NCI-H1092 treated with DMSO at 0.1 percent for 48 hours (cell line): ENCODE data around the gene TMSB10.
"Not testable (repeated sequence)": the region's sequence is repeated elsewhere in the genome, so short reads cannot be mapped to it uniquely, and the experiment has no call there.

Source experiments
- DNase-seq: peaks from one replicate; lab custom pipeline; 2025; lab: John Stamatoyannopoulos, UW

TMSB10 gene

DNA sequence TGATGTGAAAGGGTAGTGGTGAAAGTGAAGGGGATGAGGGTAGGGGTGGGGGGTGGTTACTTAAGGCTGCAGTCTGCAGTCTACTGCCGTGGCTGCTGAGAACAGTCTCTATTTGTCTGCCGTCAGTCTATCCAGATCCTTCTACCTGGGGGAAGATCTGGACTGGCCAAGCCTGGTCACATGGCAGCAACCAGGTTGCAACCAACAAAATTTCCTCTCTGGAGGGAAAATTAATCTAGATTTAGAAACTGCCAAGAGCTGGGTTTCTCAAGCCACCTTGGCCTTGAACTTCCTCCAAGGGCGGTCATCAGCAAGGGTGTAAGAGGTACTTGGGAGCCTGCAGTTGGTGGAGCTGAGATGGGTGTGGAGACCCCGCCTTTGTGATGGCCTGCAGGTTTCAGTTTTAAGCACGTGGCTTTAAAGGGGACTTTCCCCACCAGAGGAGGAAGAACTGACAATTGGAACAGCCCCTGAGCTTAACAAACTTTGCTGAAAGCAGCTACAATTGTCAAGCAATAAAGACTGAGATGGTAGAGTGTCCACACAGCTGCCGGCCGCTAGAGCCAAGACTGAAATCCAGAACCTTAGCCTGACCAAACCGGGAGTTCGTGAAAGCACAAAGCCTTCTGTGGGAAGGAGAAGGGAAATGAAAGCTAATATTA, 34.1 kb downstream of the TMSB10 start:
- DNase-seq, result no peak

DNA sequence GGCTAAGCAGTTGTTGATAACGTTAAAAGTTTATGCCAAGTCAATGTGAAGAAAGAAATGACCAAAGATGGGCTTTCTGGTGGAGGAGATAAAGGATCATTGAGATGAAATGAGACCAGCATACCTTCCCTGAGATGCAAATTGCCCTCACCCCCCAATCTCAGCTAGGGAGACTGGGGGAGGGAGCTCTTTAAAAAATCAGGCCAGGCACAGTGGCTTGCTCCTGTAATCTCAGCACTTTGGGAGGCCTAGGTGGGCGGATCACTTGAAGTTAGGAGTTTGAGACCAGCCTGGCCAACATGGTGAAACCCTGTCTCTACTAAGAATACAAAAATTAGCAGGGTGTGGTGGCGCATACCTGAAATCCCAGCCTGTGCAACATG, 34.6 kb downstream of the TMSB10 start:
- DNase-seq, result no peak

DNA sequence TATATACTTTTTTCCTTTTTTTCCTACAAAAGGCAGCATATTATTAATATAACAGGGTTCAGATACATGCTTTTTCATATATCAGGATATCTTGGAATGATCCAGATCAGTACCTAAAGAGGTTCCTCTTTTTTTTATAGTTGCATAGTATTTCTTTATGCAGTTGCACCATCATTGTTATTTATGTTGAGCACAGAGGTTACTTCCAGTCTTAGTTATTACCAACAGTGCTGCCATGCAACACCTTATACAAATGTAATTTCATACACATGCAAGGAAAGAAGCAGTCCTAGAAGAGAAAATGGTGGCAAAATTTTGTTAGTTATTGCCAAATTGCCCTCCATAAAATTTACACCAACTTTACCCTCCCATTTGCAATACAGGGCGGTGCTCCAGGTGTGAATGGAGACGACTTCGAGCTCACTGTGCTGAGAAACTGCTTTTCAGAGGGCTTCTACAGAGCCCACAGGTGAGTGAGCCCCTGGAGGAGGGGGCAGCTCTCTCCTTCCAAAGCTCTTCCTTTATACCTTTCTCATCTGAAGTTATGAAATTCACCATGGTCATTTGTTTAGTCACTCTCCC, 35.5 kb downstream of the TMSB10 start:
- no peak for DNase-seq

DNA sequence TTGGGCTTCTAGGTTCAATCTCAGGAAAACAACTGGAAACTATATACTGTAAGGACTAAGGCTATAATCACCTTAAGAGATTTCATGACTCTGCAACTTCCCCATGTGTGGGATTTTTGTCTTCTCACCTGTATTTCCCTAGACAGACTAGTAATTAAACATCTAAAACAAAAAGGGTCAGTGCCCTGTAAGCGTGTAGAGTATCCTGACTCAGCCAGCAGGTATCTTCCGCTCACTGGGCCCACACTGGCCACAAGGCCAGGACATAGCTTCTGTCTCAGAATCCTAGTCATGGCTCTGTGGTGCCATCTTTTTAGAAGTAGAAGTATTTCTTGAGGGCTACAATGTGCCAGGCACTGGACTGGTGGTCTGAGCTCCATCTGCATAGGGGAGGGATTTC, 36.7 kb downstream of the TMSB10 start:
- no peak for DNase-seq

DNA sequence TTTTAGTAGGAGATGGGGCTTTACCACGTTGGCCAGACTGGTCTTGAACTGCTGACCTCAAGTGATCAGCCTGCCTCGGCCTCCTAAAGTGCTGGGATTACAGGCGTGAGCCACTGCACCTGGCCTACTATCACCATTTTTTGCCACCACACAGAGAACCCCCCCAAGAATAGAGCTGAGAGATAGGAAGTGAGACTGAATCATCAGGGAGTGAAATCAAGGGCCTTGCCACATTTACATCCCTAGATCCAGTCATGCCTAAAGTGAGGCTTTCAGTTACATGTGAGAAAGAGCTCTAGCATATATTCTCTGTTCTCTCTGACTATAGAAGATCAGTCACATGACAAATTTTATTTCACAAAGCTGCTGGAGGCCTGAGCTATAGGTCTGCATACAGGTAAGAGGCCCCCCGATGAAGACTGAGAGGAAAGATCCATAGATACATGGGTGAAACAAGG, 37.5 kb downstream of the TMSB10 start:
- no peak for DNase-seq

DNA sequence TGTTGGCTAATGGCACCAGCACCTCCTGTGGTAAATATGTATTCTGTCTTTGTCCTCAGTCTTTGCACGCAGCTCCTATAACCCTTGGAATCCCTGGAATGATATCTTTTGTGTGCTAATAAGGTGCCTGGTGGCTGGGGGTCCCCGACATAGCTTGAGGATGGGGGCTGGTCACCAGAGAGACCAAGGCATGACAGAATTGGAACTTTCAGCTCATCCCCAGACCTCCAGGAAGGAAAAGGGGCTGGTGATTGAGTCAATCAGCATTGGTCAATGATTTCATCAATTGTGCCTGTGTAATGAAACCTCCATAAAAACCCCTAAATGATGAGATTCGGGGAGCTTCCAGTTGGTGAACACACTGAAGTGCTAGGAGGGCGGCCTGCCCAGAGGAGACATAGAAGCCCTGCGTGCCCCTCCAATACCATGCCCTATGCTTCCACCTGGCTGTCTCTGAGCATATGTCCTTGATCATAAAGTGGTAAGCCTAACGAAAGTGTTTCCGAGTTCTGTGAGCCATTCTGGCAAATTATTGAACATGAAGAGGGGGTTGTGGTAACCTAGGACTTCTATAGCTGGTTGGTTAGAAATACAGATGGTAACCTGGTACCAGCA, 38.9 kb downstream of the TMSB10 start:
- no peak for DNase-seq

DNA sequence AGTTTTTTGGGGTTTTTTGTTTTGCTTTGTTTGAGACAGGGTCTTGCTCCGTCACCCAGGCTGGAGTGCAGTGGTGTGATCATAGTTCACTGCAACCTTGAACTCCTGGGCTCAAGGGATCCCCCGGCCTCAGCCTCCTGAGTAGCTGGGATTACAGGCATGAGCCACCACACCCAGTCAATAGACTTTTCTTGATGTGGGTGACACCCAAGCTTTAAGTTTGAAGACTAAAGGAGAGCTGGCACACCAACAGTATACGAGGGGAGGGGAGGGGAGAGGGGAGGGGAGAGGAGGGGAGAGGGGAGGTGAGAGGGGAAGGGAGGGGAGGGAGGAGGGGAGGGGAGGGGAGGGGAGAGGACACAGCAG, 40.4 kb downstream of the TMSB10 start:
- DNase-seq, result not testable (repeated sequence)

DNA sequence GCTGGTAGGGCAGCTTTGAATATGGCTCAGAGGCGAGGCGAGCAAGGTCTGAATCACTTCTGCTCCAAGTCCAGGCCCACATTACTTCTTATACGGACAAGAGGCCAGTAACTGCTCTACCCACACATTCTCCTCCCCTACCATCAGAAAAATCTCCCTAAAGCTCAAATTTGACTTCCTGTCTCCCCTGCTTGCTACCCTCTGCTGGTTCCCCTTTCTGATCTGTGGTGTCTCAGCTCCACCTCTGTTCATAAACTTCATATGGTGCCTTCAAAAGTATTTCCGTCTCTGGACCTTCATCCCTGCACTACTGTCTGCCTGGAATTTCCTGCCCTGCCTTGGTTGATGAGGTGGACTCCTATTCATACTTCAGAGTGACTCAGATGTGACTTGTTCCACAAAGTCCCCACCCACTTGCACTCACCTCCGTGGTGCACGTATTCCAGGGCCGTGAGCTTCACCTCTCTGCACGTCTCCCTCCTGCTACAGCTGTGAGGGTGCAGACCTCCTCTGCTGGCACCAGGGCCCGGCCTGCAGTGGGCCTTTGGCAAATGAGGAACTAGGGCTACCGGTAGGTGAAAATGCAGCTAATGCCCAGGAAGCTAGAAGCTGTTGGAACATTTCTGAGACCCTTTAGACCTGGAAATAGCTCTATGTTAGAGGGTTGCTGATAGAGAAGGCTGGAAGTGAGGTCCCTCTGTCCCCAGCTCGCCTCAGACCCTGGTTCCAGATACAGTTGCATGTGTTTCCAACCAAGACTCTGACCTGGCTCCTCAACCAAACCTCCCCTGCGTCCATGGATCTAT, 41.0 kb downstream of the TMSB10 start:
- no peak for DNase-seq

DNA sequence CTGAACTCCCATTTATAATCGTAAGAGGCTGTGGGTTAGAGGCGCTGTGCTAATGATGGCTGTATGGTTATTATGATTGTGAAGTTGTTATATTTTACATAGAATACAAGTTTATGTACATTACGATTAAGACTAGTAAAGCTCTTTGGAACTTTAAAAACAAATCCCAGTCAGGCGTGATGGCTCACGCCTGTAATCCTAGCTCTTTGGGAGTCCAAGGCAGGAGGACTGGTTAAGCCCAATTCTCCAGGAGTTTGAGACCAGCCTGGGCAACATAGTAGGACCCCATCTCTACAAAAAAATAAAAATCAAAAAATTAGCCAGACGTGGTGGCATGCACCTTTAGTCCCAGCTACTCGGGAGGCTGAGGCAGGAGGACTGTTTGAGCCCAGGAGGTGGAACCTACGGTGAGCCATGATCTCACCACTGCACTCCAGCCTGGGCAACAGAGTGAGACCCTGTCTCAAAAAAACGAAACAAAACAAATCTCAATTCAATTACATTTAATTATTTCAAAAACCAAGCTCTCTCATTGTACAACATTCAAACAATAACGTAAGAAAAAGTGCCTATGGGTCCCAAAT, 41.6 kb downstream of the TMSB10 start:
- no peak for DNase-seq

DNA sequence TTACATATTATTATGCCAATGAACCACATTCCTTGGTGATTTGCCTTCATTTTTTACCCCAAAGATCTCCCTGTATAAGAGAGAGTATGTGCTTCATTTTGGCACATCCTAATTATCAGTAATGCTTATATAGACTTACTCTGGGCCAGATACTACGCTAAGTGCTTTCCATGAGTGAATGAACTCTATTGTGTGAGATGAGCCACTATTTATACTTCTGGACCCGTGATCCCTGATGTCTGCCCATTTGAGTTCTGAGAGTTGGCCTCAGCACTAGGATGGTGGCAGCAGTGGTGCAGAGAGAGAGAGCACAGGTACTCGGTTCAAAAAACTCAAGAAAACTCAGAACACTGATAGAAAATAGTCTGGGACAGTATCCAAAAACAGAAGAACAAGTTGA, 48.1 kb downstream of the TMSB10 start:
- DNase-seq, result no peak

DNA sequence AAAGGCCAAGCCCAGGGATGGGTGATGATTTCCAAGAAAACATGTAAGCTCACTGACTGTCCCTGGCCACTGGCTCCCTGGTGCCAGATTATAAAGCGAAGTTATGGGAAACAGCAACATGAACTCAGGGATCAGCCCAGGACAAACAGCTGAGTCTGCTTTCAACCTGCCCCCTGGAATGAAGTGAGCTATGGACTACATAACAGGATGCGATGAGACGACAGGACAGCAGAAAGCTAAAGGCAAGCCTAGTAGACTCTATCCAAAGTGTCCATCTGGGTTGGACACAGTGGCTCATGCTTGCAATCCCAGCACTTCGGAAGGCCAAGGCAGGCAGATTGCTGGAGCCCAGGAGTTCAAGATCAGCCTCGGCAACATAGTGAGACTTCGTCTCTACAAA, 48.9 kb downstream of the TMSB10 start:
- no peak for DNase-seq
